Endothelial cell of hepatic sinusoid (primary cell): ENCODE results near the gene UPK3B.
"Not testable (repeated sequence)": the region's sequence is repeated elsewhere in the genome, so short reads cannot be mapped to it uniquely, and the experiment has no call there.

ENCODE experiments used
- in situ Hi-C: cut with HindIII; loops from 2 replicates; pipeline ENCODE4 v1.10.0; 2017; ENCODE audit warnings: low sequenced_read_pairs

Gene UPK3B

GRCh38 chr7:76509931-76510877, at the start of gene UPK3B:
Gene UPK3B (plus strand): TSS chr7:76510552. CDS start chr7:76510653, 101 bp downstream.
- in situ Hi-C loops: no loop called here

- in situ Hi-C loops: not testable (repeated sequence)
Observed at GRCh38 chr7:76460767-76461166, 49.6 kb upstream of the UPK3B start.

GRCh38 chr7:76461464-76462101, 48.8 kb upstream of the UPK3B start, which contains the start of gene DTX2:
Gene DTX2 (plus strand): TSS chr7:76461709. CDS start chr7:76480510, 18,801 bp downstream.
- in situ Hi-C loops: not testable (repeated sequence)

- in situ Hi-C loops: not testable (repeated sequence)
Observed at GRCh38 chr7:76462271-76462882, 48.0 kb upstream of the UPK3B start.

GRCh38 chr7:76464959-76465358, 45.4 kb upstream of the UPK3B start:
- in situ Hi-C loops: not testable (repeated sequence)

GRCh38 chr7:76465950-76466349, 44.4 kb upstream of the UPK3B start:
- in situ Hi-C loops: not testable (repeated sequence)

- in situ Hi-C loops: not testable (repeated sequence)
Observed at GRCh38 chr7:76467743-76468404, 42.5 kb upstream of the UPK3B start.

GRCh38 chr7:76471556-76472221, 38.7 kb upstream of the UPK3B start:
- in situ Hi-C loops: not testable (repeated sequence)

GRCh38 chr7:76473097-76473496, 37.3 kb upstream of the UPK3B start:
- in situ Hi-C loops: not testable (repeated sequence)

- in situ Hi-C loops: not testable (repeated sequence)
Observed at GRCh38 chr7:76476280-76476679, 34.1 kb upstream of the UPK3B start.

GRCh38 chr7:76476742-76477474, 33.4 kb upstream of the UPK3B start:
- in situ Hi-C loops: not testable (repeated sequence)

- in situ Hi-C loops: not testable (repeated sequence)
Observed at GRCh38 chr7:76479628-76480027, 30.7 kb upstream of the UPK3B start.

- in situ Hi-C loops: not testable (repeated sequence)
Observed at GRCh38 chr7:76480403-76481253, 29.7 kb upstream of the UPK3B start.

- in situ Hi-C loops: not testable (repeated sequence)
Observed at GRCh38 chr7:76482660-76483059, 27.7 kb upstream of the UPK3B start.

- in situ Hi-C loops: not testable (repeated sequence)
Observed at GRCh38 chr7:76483081-76483480, 27.3 kb upstream of the UPK3B start.

GRCh38 chr7:76484456-76484855, 25.9 kb upstream of the UPK3B start:
- in situ Hi-C loops: not testable (repeated sequence)

- in situ Hi-C loops: not testable (repeated sequence)
Observed at GRCh38 chr7:76485822-76486610, 24.3 kb upstream of the UPK3B start.

- in situ Hi-C loops: not testable (repeated sequence)
Observed at GRCh38 chr7:76486618-76487017, 23.7 kb upstream of the UPK3B start.
